MCF 10A (cell line): Measurements from ENCODE around the gene L3MBTL2. TPM values are rescaled to one million over a fixed set of nuclear protein-coding genes. Genes with fewer than 3 reads are reported as not detected.

Experiments used
- Bru-seq: library from RNA; stranded (reverse); fragments of 400-500 nt; gene quantifications from one replicate; lab custom pipeline; 2021; lab: Mats Ljungman, UMichigan
- BruChase-seq, 2 experiments: library from RNA; stranded (reverse); fragments of 400-500 nt; gene quantifications; one replicate each; lab custom pipeline; 2021; lab: Mats Ljungman, UMichigan
- BruUV-seq: library from RNA; stranded (reverse); fragments of 400-500 nt; replicated peaks from 2 replicates; lab custom pipeline; 2021; lab: Mats Ljungman, UMichigan
- CTCF ChIA-PET: fragments of 300-600 bp; sonication (Branson Sonifier 250); formaldehyde crosslinking; extraction: SDS; loops from one replicate; lab custom pipeline; 2021; ENCODE audit warnings: antibody characterized with exemption, inconsistent platforms; lab: Yijun Ruan, JAX
- POLR2A ChIA-PET: fragments of 300-600, 350-650 bp; sonication (Branson Sonifier 250); formaldehyde crosslinking; extraction: SDS; loops from one replicate; lab custom pipeline; 2020; ENCODE audit warnings: antibody characterized with exemption, inconsistent platforms; lab: Yijun Ruan, JAX
- DNase-seq: peaks from one replicate; pipeline ENCODE4 v3.0.0-alpha.2; 2018; ENCODE audit not compliant: unreplicated experiment
- H3K27ac Mint-ChIP-seq: one replicate; pipeline ENCODE4 v1.8.0; 2022; ENCODE audit warnings: mild to moderate bottlenecking, low read depth, mixed read lengths; ENCODE audit not compliant: unreplicated experiment
- H3K27me3 Mint-ChIP-seq: one replicate; pipeline ENCODE4 v1.8.0; 2022; ENCODE audit warnings: mixed read lengths; ENCODE audit not compliant: insufficient read depth, unreplicated experiment
- H3K36me3 Mint-ChIP-seq: one replicate; pipeline ENCODE4 v1.8.0; 2022; ENCODE audit warnings: mild to moderate bottlenecking, moderate library complexity, mixed read lengths; ENCODE audit not compliant: insufficient read depth, unreplicated experiment
- H3K4me1 Mint-ChIP-seq: one replicate; pipeline ENCODE4 v1.8.0; 2022; ENCODE audit warnings: mixed read lengths; ENCODE audit not compliant: insufficient read depth, unreplicated experiment
- H3K4me3 Mint-ChIP-seq: one replicate; pipeline ENCODE4 v1.8.0; 2022; ENCODE audit warnings: mild to moderate bottlenecking, moderate library complexity, mixed read lengths; ENCODE audit not compliant: unreplicated experiment
- H3K9me3 Mint-ChIP-seq: one replicate; pipeline ENCODE4 v1.8.0; 2022; ENCODE audit warnings: mixed read lengths; ENCODE audit not compliant: unreplicated experiment
- intact Hi-C: fragments of 100-400 bp; cut with micrococcal nuclease; formaldehyde crosslinking; loops from 2 replicates; pipeline ENCODE4 v1.14.1; 2022
- long read RNA-seq: library from polyadenylated mRNA; stranded (forward); transcript quantifications from one replicate; pipeline ENCODE4 v2.0.0, GENCODE V29; 2022
- total RNA-seq: library from RNA; stranded (reverse); gene quantifications from 2 replicates; pipeline ENCODE4 v1.2.3, GENCODE V29; 2022
- TF ChIP-seq, protein P1 (sequence below): fragments of 200-600 bp; IDR thresholded peaks from one replicate; pipeline ENCODE4 v1.8.0; 2022; ENCODE audit warnings: antibody characterized with exemption, mild to moderate bottlenecking; ENCODE audit not compliant: unreplicated experiment

L3MBTL2 gene
- total RNA-seq (28.7 and 30.0 TPM in 2 replicates), Bru-seq, nascent RNA (percentile 64 among the genes with signal in this experiment), BruChase-seq, experiment 1, labeled RNA remaining after a 6-hour chase (percentile 76 among the genes with signal in this experiment), BruChase-seq, experiment 2, labeled RNA remaining after a 2-hour chase (percentile 73 among the genes with signal in this experiment)
- long read RNA-seq, transcript L3MBTL2-201 (17 exons, 3,296 nt): major isoform, 69 of 99 reads
- long read RNA-seq, partial matches to known transcripts: 4 of 99 reads
- long read RNA-seq, other reads (novel, unspliced or antisense): 24 of 99 reads

DNA sequence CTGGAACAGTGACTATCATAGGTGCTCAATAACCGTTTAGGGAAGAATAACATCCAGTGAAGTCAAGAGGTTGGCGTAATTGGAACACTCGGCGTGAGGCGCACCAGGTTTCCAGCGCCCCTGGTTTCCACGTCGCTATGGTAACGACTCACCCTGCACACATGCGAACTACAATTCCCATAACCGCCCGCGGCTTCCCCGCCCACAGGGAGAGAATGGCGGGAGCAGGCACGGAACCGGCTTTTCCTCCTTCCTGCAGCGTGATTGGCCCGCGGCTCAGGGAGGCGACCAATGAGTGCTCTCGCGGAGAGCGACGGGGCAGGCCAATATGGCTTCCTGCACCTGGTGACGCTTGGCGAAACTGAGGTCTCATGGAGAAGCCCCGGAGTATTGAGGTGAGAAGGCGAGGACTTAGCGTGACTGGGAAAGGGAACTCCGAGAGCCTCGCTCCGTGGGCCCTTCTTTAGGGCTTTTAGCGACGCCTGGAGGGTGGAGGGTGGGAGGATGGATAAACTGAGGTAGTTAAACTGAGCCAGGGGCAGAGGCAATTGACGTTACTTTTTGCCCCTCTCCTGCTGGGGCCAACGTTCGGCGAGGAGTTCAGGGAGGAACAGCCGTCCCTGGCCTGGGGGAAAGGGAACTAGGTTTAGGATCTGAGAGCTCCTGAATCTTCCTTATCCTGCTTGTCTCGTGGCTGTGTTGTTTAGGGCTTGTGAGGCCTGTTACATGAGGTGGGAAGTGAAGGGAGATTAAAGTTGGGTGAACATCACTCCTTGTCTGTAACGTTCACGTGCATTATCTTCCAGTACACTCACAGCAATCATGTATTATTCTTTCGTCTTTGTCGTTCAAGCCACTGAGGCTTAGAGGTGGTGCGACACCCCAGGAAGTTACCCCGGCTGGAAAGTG lies at the start of gene L3MBTL2:
Gene L3MBTL2 (plus strand): TSS at position 321 of the 909 bp plus-strand sequence. CDS start 51 bp downstream, at position 372.
- no peaks in the 10 kb centered on the region for H3K9me3 Mint-ChIP-seq

DNA sequence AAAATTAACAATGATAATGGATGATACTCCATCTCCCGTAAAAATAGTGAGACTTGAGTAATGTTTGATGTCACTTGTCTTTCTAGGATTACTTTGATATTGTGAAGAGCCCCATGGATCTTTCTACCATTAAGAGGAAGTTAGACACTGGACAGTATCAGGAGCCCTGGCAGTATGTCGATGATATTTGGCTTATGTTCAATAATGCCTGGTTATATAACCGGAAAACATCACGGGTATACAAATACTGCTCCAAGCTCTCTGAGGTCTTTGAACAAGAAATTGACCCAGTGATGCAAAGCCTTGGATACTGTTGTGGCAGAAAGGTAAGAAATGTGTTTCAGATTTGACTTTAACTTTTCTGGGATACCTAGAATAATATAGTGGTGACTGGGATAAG lies 48.0 kb upstream of the L3MBTL2 start:
- peaks cover 100% of the 10 kb centered on the region for H3K36me3 Mint-ChIP-seq
- H3K4me3 Mint-ChIP-seq: no peak overlapping the region
- H3K4me1 Mint-ChIP-seq: no peaks in the 10 kb centered on the region
- CTCF ChIA-PET: interaction anchor here (2.1 kb wide), 1 partner anchor 235 kb away, joined by 5 read pairs; no protein-coding TSS in a partner anchor
- BruUV-seq: no TSS peak
- POLR2A ChIA-PET: no interaction called here
- no peaks in the 10 kb centered on the region for H3K9me3 Mint-ChIP-seq
- intact Hi-C loops: loop anchor here (10.0 kb wide), 1 partner anchor 232 kb away; no protein-coding TSS in a partner anchor
- TF ChIP-seq, protein P1, sequence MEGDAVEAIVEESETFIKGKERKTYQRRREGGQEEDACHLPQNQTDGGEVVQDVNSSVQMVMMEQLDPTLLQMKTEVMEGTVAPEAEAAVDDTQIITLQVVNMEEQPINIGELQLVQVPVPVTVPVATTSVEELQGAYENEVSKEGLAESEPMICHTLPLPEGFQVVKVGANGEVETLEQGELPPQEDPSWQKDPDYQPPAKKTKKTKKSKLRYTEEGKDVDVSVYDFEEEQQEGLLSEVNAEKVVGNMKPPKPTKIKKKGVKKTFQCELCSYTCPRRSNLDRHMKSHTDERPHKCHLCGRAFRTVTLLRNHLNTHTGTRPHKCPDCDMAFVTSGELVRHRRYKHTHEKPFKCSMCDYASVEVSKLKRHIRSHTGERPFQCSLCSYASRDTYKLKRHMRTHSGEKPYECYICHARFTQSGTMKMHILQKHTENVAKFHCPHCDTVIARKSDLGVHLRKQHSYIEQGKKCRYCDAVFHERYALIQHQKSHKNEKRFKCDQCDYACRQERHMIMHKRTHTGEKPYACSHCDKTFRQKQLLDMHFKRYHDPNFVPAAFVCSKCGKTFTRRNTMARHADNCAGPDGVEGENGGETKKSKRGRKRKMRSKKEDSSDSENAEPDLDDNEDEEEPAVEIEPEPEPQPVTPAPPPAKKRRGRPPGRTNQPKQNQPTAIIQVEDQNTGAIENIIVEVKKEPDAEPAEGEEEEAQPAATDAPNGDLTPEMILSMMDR: no peak
- no peak for DNase-seq
- H3K27ac Mint-ChIP-seq: no peak overlapping the region
- no peaks in the 10 kb centered on the region for H3K27me3 Mint-ChIP-seq

More for the DNA sequence above, at the start of gene L3MBTL2:
- peaks cover 27% of the 10 kb centered on the region for H3K36me3 Mint-ChIP-seq
- no peaks in the 10 kb centered on the region for H3K4me1 Mint-ChIP-seq
- TSS peak; percentile 77 for BruUV-seq
- DNase-seq: peak; percentile 97
- no peaks in the 10 kb centered on the region for H3K27me3 Mint-ChIP-seq
- ChIA-PET POLR2A (interaction anchor here (1.0 kb wide), 1 partner anchor 112 kb away, joined by 4 read pairs; no protein-coding TSS in a partner anchor), CTCF (interaction anchor here (0.8 kb wide), 1 partner anchor 111 kb away, joined by 3 read pairs; no protein-coding TSS in a partner anchor)
- intact Hi-C loops: loop anchor here (10.0 kb wide), 1 partner anchor 250 kb away; the partner anchor contains the start of gene RBX1
- TF ChIP-seq, protein P1: no peak
- peak within 1 kb of the TSS; percentile 98 for H3K27ac Mint-ChIP-seq
- peak within 1 kb of the TSS; percentile 96 for H3K4me3 Mint-ChIP-seq

DNA sequence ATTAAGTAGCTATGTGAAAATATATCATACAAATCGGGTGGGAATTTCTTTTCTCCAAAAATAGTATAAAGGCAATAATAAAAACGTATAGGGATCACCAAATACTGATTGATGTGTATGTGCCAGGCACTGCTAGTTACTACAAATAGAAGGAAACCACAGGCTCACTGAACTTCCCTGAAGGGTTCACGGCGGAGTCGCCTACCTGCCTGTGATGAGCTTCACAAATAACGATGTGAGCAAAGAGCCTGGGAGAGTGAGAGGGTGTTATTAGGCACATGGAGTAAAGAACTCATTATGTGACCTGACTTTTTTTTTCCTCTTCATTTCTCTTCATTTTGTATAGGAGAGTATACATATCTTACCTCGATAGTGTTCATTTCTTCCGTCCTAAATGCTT lies 36.0 kb upstream of the L3MBTL2 start:
- Mint-ChIP-seq H3K36me3 (peaks cover 97% of the 10 kb centered on the region), H3K27me3 (no peaks in the 10 kb centered on the region), H3K27ac (no peak overlapping the region), H3K9me3 (no peaks in the 10 kb centered on the region), H3K4me1 (no peaks in the 10 kb centered on the region), H3K4me3 (no peak overlapping the region)
- ChIA-PET POLR2A (no interaction called here), CTCF (interaction anchor here (0.6 kb wide), 1 partner anchor 652 kb away, joined by 3 read pairs; no protein-coding TSS in a partner anchor)
- DNase-seq: no peak
- intact Hi-C loops: no loop called here
- BruUV-seq: no TSS peak
- TF ChIP-seq, protein P1: no peak
